Measurements from ENCODE around the gene LIPK. TPM values are rescaled to one million over a fixed set of nuclear protein-coding genes. Genes with fewer than 3 reads are reported as not detected.

LIPK gene
- total and polyA plus RNA-seq, 9 of the 15 experiments (the other 6 are each of a cell fraction or from before 2014, with no cell fraction given): not detected

DNA sequence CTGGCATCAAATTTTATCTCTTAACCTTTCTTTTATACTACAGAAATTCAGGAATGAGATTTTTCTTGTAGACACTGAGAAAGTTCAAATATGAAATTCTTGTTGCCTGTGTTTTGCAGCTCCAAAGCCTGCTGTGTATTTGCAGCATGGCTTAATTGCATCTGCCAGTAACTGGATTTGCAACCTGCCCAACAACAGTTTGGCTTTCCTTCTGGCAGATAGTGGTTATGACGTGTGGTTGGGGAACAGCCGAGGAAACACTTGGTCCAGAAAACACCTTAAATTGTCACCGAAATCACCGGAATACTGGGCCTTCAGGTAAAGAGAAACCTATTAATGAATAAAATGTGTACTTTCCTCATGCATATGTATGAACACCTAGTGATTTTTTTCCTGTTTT, 24.8 kb downstream of the LIPK start:
- Histone ChIP-seq H3K27ac (ENCODE audit: extremely low read depth, low read depth, low read length) (no peak overlapping the region), H3K9me3 (replicated peaks; ENCODE audit: control insufficient read depth, insufficient read depth, low read depth, low read length) (no peaks in the 10 kb centered on the region), H3K27me3 (ENCODE audit: control insufficient read depth in 2 of 2, insufficient read depth in 2 of 2, low read length in 2 of 2) (no peaks in the 10 kb centered on the region), H3K4me3 (no peak overlapping the region), H3K79me2 (ENCODE audit: control insufficient read depth, insufficient read depth, low read length) (no peaks in the 10 kb centered on the region), H3K36me3 (ENCODE audit: control insufficient read depth, insufficient read depth, low read length) (no peaks in the 10 kb centered on the region), H3K4me2 (ENCODE audit: insufficient read depth, low read length) (no peak overlapping the region), H3K4me1 (replicated peaks in 1 of 2; ENCODE audit: control insufficient read depth in 2 of 2, insufficient read depth in 2 of 2, low read length in 2 of 2) (no peaks in the 10 kb centered on the region), H3K9me1 (ENCODE audit: control insufficient read depth, insufficient read depth, low read length) (no peaks in the 10 kb centered on the region), H3K9ac (ENCODE audit: insufficient read depth in 1 of 2, low read depth in 2 of 2, low read length in 2 of 2) (no peak overlapping the region), H2AFZ (ENCODE audit: low read depth, low read length) (no peak overlapping the region), H4K20me1 (replicated peaks; ENCODE audit: control insufficient read depth, insufficient read depth, low read length) (no peaks in the 10 kb centered on the region)
- 7% methylated on average over 2 of the region's 4 CpGs for WGBS (ENCODE audit: insufficient coverage, low coverage, missing lambda C conversion rate)
- no peak for ATAC-seq
- DNase-seq (ENCODE audit: extremely low read depth in 1 of 4, low spot score in 3 of 4): no peak
- in situ Hi-C loops (cut with MboI) (no loop called here), intact Hi-C loops (cut with micrococcal nuclease) (no loop called here)
- FAIRE-seq: no peak
- ChIA-PET CTCF (ENCODE audit: low intra/inter-chr PET ratio) (no interaction called here), POLR2A (no interaction called here)
- BruUV-seq (replicated peaks): no TSS peak
- TF ChIP-seq ZNF583 (CRISPR knock-in tag; IDR thresholded peaks at IDR 0.05) (no peak), ESRRA (IDR thresholded peaks at IDR 0.05; ENCODE audit: borderline replicate concordance, low read depth) (no peak), SMARCA5 (IDR thresholded peaks at IDR 0.05) (no peak), ETV1 (tag; conservative IDR thresholded peaks at IDR 0.05; ENCODE audit: low read depth) (no peak), TSC22D4 (tag; IDR thresholded peaks at IDR 0.05) (no peak), PRPF4 (IDR thresholded peaks at IDR 0.05; ENCODE audit: insufficient read depth, low read depth, low read length, poor library complexity, severe bottlenecking) (no peak), ZNF121 (CRISPR knock-in tag; conservative IDR thresholded peaks at IDR 0.05) (no peak), MECOM (CRISPR knock-in tag; IDR thresholded peaks at IDR 0.05) (no peak), NCOA2 (IDR thresholded peaks at IDR 0.05; ENCODE audit: partially characterized antibody in 2 of 2) (no peak)
- TF ChIP-seq, protein P1, sequence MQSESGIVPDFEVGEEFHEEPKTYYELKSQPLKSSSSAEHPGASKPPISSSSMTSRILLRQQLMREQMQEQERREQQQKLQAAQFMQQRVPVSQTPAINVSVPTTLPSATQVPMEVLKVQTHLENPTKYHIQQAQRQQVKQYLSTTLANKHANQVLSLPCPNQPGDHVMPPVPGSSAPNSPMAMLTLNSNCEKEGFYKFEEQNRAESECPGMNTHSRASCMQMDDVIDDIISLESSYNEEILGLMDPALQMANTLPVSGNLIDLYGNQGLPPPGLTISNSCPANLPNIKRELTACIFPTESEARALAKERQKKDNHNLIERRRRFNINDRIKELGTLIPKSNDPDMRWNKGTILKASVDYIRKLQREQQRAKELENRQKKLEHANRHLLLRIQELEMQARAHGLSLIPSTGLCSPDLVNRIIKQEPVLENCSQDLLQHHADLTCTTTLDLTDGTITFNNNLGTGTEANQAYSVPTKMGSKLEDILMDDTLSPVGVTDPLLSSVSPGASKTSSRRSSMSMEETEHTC (IDR thresholded peaks at IDR 0.05): no peak

All from K562 (cell line).